GM21447 (cell line): ENCODE measurements around the gene BNC2.

Source experiments
- ATAC-seq: cut with Tn5 transposase; IDR thresholded peaks from one replicate; pipeline ENCODE4 v1.9.1; 2021; ENCODE audit not compliant: unreplicated experiment

The BNC2 gene

DNA sequence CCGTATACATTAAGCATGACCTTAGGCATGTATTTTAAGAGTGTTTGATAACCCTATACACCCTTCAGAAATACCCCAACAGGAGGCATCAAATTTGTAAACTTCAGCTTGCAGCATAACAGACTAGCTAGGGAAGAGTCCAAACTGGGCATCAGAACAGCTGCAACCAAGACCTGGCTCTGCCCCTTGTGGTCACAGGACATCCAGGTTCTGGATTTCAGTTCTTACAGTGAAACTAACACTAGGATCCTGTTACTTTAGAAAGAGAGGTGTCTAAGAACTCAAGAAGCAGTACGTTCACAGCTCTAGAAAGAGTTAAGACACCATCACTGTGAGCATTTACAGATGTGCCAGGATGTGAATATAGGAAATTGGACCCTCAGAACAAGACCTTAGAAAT lies 229.8 kb downstream of the BNC2 start:
- ATAC-seq: no peak

GRCh38 chr9:16639644-16640043 lies 230.8 kb downstream of the BNC2 start:
- ATAC-seq: no peak

DNA sequence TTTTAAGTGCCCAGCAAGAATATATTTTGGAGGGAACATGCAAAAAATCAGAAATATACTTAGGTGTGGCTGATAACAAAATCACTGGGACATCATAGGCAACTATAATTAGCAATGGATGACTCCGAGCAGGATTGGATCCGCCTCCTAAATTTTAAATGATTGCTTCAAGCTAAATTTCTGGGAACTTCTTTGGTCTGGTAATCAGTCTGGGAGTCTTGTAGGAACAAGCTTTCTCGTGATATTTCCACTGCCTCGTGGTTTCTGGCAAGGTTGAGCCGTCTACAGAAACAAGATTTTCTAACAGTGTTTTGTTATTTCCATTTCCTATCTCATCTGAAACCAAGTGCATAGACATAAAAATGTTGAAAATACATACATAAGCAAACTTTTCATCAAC lies 232.6 kb downstream of the BNC2 start:
- ATAC-seq: no peak

DNA sequence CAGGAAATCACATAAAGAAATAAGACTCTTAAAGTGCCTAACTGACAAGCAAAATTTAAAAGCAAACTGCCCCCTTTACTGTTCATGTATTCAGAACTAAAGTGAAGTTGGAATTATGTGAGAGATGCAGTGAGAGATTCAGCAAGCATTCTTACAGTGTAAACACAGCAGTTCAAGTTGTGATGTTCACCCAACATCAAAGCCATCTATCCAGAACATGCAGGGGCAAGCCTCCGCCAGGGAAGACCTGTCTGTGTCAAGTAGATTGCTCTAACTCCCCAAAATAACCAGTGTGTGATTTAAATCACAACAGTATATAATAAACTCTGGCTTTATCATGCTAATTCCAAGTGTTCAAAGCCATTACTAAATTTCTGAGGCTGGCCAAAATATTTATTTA lies 233.3 kb downstream of the BNC2 start:
- ATAC-seq: no peak

GRCh38 chr9:16633794-16634193 lies 236.7 kb downstream of the BNC2 start:
- ATAC-seq: no peak

DNA sequence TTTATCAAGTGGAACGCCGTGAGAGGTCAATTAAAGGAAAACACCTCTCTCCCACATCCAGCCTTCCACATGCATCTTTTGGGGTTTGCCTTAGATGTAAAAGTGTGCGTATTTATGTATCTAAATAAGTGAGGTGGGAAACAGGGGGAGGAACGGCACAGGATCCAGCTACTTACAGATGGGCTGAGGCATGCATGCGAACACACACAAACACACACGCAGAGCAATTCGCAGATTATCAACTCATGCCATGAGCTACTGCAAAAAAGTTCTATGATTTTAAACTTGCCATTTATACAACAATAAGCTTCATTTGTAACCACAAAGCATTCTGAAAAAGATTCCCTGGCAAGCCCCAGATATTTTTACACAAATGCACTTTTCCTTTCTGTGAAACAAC lies 242.1 kb downstream of the BNC2 start:
- no peak for ATAC-seq

DNA sequence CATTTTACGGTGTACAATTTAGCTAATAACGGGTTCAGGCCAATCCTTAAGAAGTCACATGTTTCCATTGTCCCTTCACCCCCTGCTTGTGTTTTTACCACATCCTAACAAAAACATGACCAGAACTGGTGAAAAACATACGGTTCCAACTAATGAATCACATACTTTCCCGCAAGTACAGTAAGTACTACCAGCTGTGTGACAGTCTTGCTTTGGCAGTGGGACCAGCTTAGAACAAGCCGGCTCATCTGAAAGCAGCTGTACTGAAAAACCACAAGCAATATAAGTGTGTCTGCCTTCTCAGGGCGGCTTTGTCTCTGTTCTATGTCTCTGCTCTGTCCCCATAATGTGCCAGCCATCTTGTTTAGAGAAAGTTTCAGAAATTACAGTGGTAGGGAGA lies 242.5 kb downstream of the BNC2 start:
- ATAC-seq: no peak

GRCh38 chr9:16627521-16627920 lies 242.9 kb downstream of the BNC2 start:
- no peak for ATAC-seq

DNA sequence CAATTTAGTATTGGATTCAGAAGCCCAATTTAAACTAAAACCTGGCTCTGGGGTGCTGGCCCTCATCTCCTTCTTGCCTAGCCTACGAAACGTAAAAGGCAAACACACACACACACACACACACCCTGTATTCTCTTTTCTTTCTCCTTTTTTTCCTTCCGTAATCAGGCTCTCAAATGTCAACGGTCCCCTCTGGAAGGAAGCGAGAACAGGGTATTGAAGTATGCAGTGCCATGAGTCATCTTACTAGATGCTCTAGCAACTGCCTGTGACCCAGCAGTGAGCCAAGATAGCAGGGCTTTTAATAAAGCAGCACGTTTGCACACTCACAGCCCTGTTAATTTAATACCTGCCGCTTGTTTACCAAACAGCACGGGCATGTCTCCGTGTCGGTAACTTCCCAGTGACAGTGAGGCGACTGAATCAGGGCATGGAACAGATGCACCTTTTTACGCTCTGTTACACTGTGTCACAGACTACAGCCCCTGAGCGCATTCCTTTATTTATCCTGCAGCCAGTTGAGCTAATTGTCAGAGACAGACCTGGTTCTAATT lies 243.8 kb downstream of the BNC2 start:
- ATAC-seq: no peak

DNA sequence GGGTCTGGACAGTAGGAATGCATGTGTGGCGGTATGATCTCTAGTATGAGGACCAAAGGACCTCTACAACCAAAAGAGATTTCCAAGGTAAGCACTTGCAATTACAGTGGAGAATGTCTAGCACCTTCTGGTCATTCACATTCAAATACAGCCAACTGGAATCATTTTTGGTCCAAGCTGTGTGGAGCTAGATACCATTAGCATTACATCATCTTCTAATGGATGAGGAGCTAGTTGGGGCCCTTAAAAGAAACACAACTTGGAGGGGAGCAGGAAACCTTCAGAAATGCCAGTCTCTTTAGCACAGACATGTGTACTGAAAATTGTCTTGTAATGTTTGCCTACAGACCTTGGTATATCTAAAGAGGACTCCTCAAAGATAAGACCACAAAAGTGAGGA lies 244.7 kb downstream of the BNC2 start:
- no peak for ATAC-seq

DNA sequence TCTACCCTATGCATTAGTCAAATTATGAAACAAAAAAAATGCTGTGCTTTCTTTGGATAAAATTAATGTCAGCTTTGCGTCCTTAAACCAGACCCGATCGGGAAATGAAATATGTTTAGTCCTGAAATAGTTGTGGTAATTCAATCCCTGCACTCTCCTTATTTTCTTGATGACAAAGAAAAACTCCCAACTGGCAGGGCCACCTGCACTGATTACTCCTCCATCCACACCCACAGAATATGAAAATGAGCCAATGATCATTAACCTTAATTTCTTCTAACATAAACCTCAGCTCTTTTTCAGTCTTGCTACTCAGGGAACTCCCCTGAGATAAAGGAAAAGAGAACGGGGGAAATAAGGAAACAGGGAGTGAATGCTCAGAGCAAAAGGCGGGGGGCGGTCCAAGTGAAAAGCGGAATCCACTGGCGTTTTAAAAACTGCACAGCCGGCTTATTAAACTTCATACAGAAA lies 245.3 kb downstream of the BNC2 start:
- ATAC-seq: no peak

- ATAC-seq: no peak
Observed at GRCh38 chr9:16624744-16625117, 245.7 kb downstream of the BNC2 start.

GRCh38 chr9:16623989-16624743 lies 246.3 kb downstream of the BNC2 start:
- no peak for ATAC-seq

GRCh38 chr9:16622541-16622940 lies 247.9 kb downstream of the BNC2 start:
- ATAC-seq: no peak

- ATAC-seq: no peak
Observed at GRCh38 chr9:16619914-16620520, 250.5 kb downstream of the BNC2 start.

DNA sequence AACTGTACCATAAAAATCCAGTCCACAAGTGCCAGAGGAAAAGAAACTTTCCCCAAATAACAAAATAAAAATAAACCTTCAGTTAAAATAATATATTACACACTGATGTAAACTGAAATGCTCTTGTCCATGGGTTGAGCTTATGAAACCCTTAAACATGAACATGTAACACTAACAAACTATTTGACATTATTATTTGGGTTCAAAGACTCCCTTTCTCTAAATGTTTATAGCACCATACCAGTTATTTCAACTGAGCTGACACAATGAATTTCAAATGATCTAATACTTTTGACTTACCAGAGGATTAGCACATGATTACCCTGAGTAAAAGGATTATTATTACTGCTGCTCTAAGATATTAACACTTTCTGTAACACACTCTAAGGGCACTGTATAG lies 251.1 kb downstream of the BNC2 start:
- no peak for ATAC-seq

- no peak for ATAC-seq
Observed at GRCh38 chr9:16618524-16618923, 251.9 kb downstream of the BNC2 start.

GRCh38 chr9:16616686-16617085 lies 253.8 kb downstream of the BNC2 start:
- ATAC-seq: no peak

- ATAC-seq: no peak
Observed at GRCh38 chr9:16615451-16615850, 255.0 kb downstream of the BNC2 start.

GRCh38 chr9:16613605-16614004 lies 256.9 kb downstream of the BNC2 start:
- ATAC-seq: no peak

DNA sequence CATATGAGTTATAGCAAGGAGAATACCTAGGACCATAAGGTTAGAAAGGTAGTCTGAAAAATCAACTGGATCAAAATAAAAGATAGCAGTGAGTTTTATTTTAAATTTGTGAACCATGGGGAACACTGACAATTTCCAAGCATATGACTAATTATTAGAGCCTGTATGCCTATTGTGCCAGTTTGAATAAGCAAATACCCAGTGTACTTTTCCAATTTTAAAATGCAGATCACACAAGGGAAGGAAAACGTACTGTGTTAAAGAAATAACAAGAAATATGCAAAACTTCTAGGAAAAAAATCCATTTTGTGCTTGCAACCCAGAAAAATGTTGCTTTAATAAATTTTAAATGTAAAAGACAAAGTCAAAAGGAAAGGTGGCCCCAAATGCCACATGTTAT lies 257.4 kb downstream of the BNC2 start:
- ATAC-seq: no peak

DNA sequence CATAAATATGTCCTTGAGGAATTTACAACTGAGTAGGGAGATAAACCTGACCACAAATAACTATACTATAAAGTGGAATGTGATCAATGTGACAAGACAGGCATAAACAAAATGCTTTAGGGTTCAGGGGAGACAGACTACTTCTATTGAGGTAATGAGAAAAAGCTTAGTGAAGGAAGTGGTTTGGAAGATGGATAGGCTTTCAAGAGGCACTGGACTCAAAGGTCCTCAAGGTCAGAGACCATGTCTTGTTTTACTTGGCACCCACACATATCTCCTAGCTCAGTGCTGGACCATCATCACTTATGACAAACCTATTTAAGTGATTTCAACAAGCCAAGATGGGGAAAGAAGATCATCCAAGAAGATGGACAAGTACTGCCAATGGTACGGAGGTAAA lies 257.8 kb downstream of the BNC2 start:
- no peak for ATAC-seq

DNA sequence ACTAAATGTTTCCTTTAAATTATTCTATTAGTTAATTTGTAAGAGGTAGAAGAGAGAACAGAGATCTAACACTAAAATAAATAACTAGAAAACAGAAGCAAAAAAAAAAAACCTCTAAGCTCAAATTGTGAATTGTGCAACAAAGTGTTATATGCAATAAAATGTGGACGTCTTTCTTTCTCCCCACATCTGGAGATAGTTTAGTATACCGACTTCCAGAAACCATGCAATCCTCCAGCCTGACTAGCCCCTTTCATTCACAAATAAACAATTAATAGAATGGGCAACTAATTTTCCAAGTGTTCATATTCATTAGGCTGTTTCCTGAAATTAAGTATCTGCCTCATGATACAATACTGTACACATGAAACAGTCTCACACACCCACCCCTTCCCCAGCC lies 258.5 kb downstream of the BNC2 start:
- no peak for ATAC-seq
